Upper lobe of left lung (tissue), 4 donors: ENCODE measurements around the gene KCNQ4.

Experiments used
- EP300 ChIP-seq, 4 donors: sonication (generic); formaldehyde crosslinking; IDR thresholded peaks; one replicate each; pipeline ENCODE4 v1.5.1; 2017; ENCODE audit warnings: antibody characterized with exemption in 4 of 4, control low read depth in 2 of 4
- POLR2A ChIP-seq, 4 donors: fragments of 450-650 bp; IDR thresholded peaks; one replicate each; pipeline ENCODE4 v1.5.1; 2016 to 2017; ENCODE audit warnings: antibody characterized with exemption in 4 of 4, mild to moderate bottlenecking in 2 of 4

GRCh38 chr1:40769815-40770214 is 13.8 kb upstream of the KCNQ4 start:
- no peak for TF ChIP-seq EP300 (IDR thresholded peaks at IDR 0.05)
- no peak for TF ChIP-seq POLR2A (IDR thresholded peaks at IDR 0.05)
